ENCODE data around the gene CEP19.

Gene CEP19

DNA sequence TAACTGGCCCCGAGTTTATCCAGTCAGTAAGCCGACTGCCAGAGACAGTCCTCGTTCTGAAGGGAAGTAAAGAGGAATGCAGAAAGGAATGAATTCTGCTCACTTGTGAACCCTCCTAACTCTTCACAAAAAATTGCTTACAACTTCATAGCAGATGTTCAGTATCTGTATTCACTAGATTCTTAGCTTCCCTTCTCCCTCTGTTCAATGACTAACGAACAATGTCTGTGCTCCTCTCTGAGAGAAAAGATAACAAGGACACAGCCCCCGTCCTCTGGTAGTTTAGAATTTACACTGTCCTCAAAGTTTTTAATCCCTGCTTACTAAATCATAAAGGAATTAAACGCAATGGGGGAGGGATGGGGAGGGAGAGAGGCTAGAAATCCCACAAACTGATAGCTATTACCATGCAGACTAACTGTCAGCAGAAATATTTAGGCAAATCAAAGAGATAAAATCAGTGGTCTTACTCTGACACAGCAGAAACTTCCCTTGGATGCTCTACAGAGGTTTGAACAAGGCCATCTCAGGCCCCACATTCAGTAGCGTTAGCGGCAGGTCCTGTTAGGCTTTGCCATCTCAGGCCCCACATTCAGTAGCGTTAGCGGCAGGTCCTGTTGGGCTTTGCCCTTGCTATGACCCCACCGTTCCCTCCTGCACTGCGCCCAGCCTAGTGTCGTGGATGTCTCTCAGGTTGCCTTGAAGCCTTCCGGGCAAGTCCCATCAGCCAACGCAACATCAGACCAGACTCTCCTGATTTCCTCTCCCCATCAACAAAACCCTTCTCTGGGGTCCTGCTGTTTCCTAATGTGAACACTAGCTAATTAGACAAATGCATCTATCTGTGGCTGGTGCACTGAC lies 49.1 kb downstream of the CEP19 start:
- in situ Hi-C loops (cut with MboI; ENCODE audit: low pct_unique_long_range_greater_than_20kb, low sequenced_read_pairs, unreplicated experiment), result no loop called here
- DNase-seq (ENCODE audit: low spot score), result no peak
- TF ChIP-seq CTCF (IDR thresholded peaks at IDR 0.05; ENCODE audit: extremely low read depth, insufficient read depth, missing control alignments), result no peak

DNA sequence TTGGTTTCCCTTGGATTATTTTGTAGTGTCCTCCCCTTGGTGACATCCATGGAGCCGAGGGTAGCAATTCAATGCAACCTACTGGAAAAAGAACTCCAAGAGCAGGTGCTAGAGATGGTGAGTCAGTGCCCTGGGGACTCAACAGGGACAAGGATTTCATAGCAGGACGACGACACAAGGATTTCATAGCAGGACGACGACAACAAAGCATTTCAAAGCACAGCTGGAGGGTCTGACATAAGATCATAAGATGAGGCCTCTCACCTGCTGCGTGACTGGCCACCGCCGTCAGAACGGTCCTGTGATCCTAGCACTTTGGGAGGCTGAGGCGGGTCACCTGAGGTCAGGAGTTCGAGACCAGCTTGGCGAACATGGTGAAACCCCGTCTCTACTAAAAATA lies 50.0 kb downstream of the CEP19 start:
- no peak for DNase-seq (ENCODE audit: low spot score)
- in situ Hi-C loops (cut with MboI; ENCODE audit: low pct_unique_long_range_greater_than_20kb, low sequenced_read_pairs, unreplicated experiment), result no loop called here
- TF ChIP-seq CTCF (IDR thresholded peaks at IDR 0.05; ENCODE audit: extremely low read depth, insufficient read depth, missing control alignments), result no peak

- no peak for DNase-seq (ENCODE audit: low spot score)
- TF ChIP-seq CTCF (IDR thresholded peaks at IDR 0.05; ENCODE audit: extremely low read depth, insufficient read depth, missing control alignments), result no peak
- in situ Hi-C loops (cut with MboI; ENCODE audit: low pct_unique_long_range_greater_than_20kb, low sequenced_read_pairs, unreplicated experiment), result no loop called here
Measured at GRCh38 chr3:196661400-196661799, 50.6 kb downstream of the CEP19 start.

GRCh38 chr3:196660381-196661166 lies 51.5 kb downstream of the CEP19 start:
- TF ChIP-seq CTCF (IDR thresholded peaks at IDR 0.05; ENCODE audit: extremely low read depth, insufficient read depth, missing control alignments), result no peak
- in situ Hi-C loops (cut with MboI; ENCODE audit: low pct_unique_long_range_greater_than_20kb, low sequenced_read_pairs, unreplicated experiment), result no loop called here
- DNase-seq (ENCODE audit: low spot score), result no peak

GRCh38 chr3:196659901-196660351 lies 52.1 kb downstream of the CEP19 start:
- in situ Hi-C loops (cut with MboI; ENCODE audit: low pct_unique_long_range_greater_than_20kb, low sequenced_read_pairs, unreplicated experiment), result no loop called here
- no peak for TF ChIP-seq CTCF (IDR thresholded peaks at IDR 0.05; ENCODE audit: extremely low read depth, insufficient read depth, missing control alignments)
- no peak for DNase-seq (ENCODE audit: low spot score)

Data from GM13977 (cell line).